Measurements from ENCODE around the gene IMMT.
"Not testable (repeated sequence)": the region's sequence is repeated elsewhere in the genome, so short reads cannot be mapped to it uniquely, and the experiment has no call there.

Gene IMMT

GRCh38 chr2:86204458-86204857, 9.2 kb upstream of the IMMT start:
- TF ChIP-seq CTCF (IDR thresholded peaks at IDR 0.05; ENCODE audit: low read depth, low read length) (no peak), MAX (IDR thresholded peaks at IDR 0.05; ENCODE audit: low read depth, low read length) (no peak), MYC (IDR thresholded peaks at IDR 0.05; ENCODE audit: low read depth, low read length) (no peak), POLR2A (IDR thresholded peaks at IDR 0.05; ENCODE audit: extremely low read depth, insufficient read length) (no peak)

GRCh38 chr2:86203614-86204013, 8.4 kb upstream of the IMMT start:
- no peak for TF ChIP-seq POLR2A (IDR thresholded peaks at IDR 0.05; ENCODE audit: extremely low read depth, insufficient read length)
- TF ChIP-seq MAX (IDR thresholded peaks at IDR 0.05; ENCODE audit: low read depth, low read length): no peak
- no peak for TF ChIP-seq MYC (IDR thresholded peaks at IDR 0.05; ENCODE audit: low read depth, low read length)
- no peak for TF ChIP-seq CTCF (IDR thresholded peaks at IDR 0.05; ENCODE audit: low read depth, low read length)
- H3K4me3 ChIP-seq (ENCODE audit: low read depth, low read length): no peak overlapping the region
- no peak for DNase-seq (ENCODE audit: low read depth)

More at GRCh38 chr2:86204458-86204857, 9.2 kb upstream of the IMMT start:
- no peak overlapping the region for H3K4me3 ChIP-seq (ENCODE audit: low read depth, low read length)
- no peak for DNase-seq (ENCODE audit: low read depth)

- DNase-seq (ENCODE audit: low read depth): no peak
- TF ChIP-seq MAX (IDR thresholded peaks at IDR 0.05; ENCODE audit: low read depth, low read length) (no peak), CTCF (IDR thresholded peaks at IDR 0.05; ENCODE audit: low read depth, low read length) (no peak), MYC (IDR thresholded peaks at IDR 0.05; ENCODE audit: low read depth, low read length) (no peak), POLR2A (IDR thresholded peaks at IDR 0.05; ENCODE audit: extremely low read depth, insufficient read length) (no peak)
- no peak overlapping the region for H3K4me3 ChIP-seq (ENCODE audit: low read depth, low read length)
Observed at GRCh38 chr2:86202702-86203101, 7.4 kb upstream of the IMMT start.

GRCh38 chr2:86202336-86202692, 7.1 kb upstream of the IMMT start:
- no peak for DNase-seq (ENCODE audit: low read depth)
- TF ChIP-seq MAX (IDR thresholded peaks at IDR 0.05; ENCODE audit: low read depth, low read length) (no peak), POLR2A (IDR thresholded peaks at IDR 0.05; ENCODE audit: extremely low read depth, insufficient read length) (no peak), MYC (IDR thresholded peaks at IDR 0.05; ENCODE audit: low read depth, low read length) (no peak), CTCF (IDR thresholded peaks at IDR 0.05; ENCODE audit: low read depth, low read length) (no peak)
- no peak overlapping the region for H3K4me3 ChIP-seq (ENCODE audit: low read depth, low read length)

- DNase-seq (ENCODE audit: low read depth): no peak
- TF ChIP-seq POLR2A (IDR thresholded peaks at IDR 0.05; ENCODE audit: extremely low read depth, insufficient read length): no peak
- no peak for TF ChIP-seq MYC (IDR thresholded peaks at IDR 0.05; ENCODE audit: low read depth, low read length)
- TF ChIP-seq MAX (IDR thresholded peaks at IDR 0.05; ENCODE audit: low read depth, low read length): no peak
- TF ChIP-seq CTCF (IDR thresholded peaks at IDR 0.05; ENCODE audit: low read depth, low read length): no peak
- H3K4me3 ChIP-seq (ENCODE audit: low read depth, low read length): no peak overlapping the region
Observed at GRCh38 chr2:86201671-86202335, 6.5 kb upstream of the IMMT start.

GRCh38 chr2:86200564-86200963, 5.3 kb upstream of the IMMT start:
- H3K4me3 ChIP-seq (ENCODE audit: low read depth, low read length): peak overlapping the region; percentile 83

More at GRCh38 chr2:86200564-86200963, 5.3 kb upstream of the IMMT start:
- DNase-seq (ENCODE audit: low read depth): not testable (repeated sequence)

Data from NB4 (cell line).